ENCODE results near the gene EFCAB14. TPM values are rescaled to one million over a fixed set of nuclear protein-coding genes. Genes with fewer than 3 reads are reported as not detected.
"Not testable (repeated sequence)": the region's sequence is repeated elsewhere in the genome, so short reads cannot be mapped to it uniquely, and the experiment has no call there.

The EFCAB14 gene
- total RNA-seq, 1 donor from 2014 or later: 116 TPM

GRCh38 chr1:46659307-46659870 lies 59.5 kb downstream of the EFCAB14 start:
- H3K27ac ChIP-seq: no peak overlapping the region
- ATAC-seq (no peak), DNase-seq (no peak)
- H3K36me3 ChIP-seq: peaks cover 66% of the 10 kb centered on the region
- H3K4me1 ChIP-seq: no peaks in the 10 kb centered on the region
- H3K4me3 ChIP-seq: no peak overlapping the region
- no peak for TF ChIP-seq CTCF (IDR thresholded peaks at IDR 0.05)
- intact Hi-C loops (cut with DNase I): no loop called here
- no peaks in the 10 kb centered on the region for H3K27me3 ChIP-seq (ENCODE audit: low read depth)
- no peaks in the 10 kb centered on the region for H3K9me3 ChIP-seq

- Histone ChIP-seq H3K27ac (no peak overlapping the region), H3K4me1 (no peaks in the 10 kb centered on the region), H3K36me3 (peaks cover 69% of the 10 kb centered on the region), H3K9me3 (no peaks in the 10 kb centered on the region), H3K4me3 (no peak overlapping the region), H3K27me3 (ENCODE audit: low read depth) (no peaks in the 10 kb centered on the region)
- DNase-seq (no peak), ATAC-seq (no peak)
- intact Hi-C loops (cut with DNase I): no loop called here
- no peak for TF ChIP-seq CTCF (IDR thresholded peaks at IDR 0.05)
Observed at GRCh38 chr1:46657775-46658174, 61.1 kb downstream of the EFCAB14 start.

- DNase-seq (no peak), ATAC-seq (no peak)
- Histone ChIP-seq H3K9me3 (no peaks in the 10 kb centered on the region), H3K4me3 (no peak overlapping the region), H3K36me3 (peaks cover 74% of the 10 kb centered on the region), H3K4me1 (no peaks in the 10 kb centered on the region), H3K27me3 (ENCODE audit: low read depth) (no peaks in the 10 kb centered on the region), H3K27ac (no peak overlapping the region)
- intact Hi-C loops (cut with DNase I): no loop called here
- no peak for TF ChIP-seq CTCF (IDR thresholded peaks at IDR 0.05)
Observed at GRCh38 chr1:46656643-46657042, 62.3 kb downstream of the EFCAB14 start.

- no peak for ATAC-seq
- Histone ChIP-seq H3K9me3 (no peaks in the 10 kb centered on the region), H3K27me3 (ENCODE audit: low read depth) (no peaks in the 10 kb centered on the region), H3K27ac (no peak overlapping the region), H3K4me1 (no peaks in the 10 kb centered on the region), H3K4me3 (no peak overlapping the region), H3K36me3 (peaks cover 74% of the 10 kb centered on the region)
- DNase-seq: no peak
- intact Hi-C loops (cut with DNase I): no loop called here
- no peak for TF ChIP-seq CTCF (IDR thresholded peaks at IDR 0.05)
Observed at GRCh38 chr1:46655848-46656247, 63.1 kb downstream of the EFCAB14 start.

GRCh38 chr1:46654698-46655097 lies 64.2 kb downstream of the EFCAB14 start:
- H3K27ac ChIP-seq; ATAC-seq; H3K4me3 ChIP-seq; H3K27me3 ChIP-seq (ENCODE audit: low read depth); H3K4me1 ChIP-seq; H3K9me3 ChIP-seq; DNase-seq; intact Hi-C loops (cut with DNase I): not testable (repeated sequence)
- peaks cover 78% of the 10 kb centered on the region for H3K36me3 ChIP-seq

- no peak for ATAC-seq
- intact Hi-C loops (cut with DNase I): no loop called here
- Histone ChIP-seq H3K27me3 (ENCODE audit: low read depth) (no peaks in the 10 kb centered on the region), H3K27ac (no peak overlapping the region), H3K4me1 (no peaks in the 10 kb centered on the region), H3K36me3 (peaks cover 77% of the 10 kb centered on the region), H3K4me3 (no peak overlapping the region), H3K9me3 (no peaks in the 10 kb centered on the region)
- no peak for DNase-seq
- TF ChIP-seq CTCF (IDR thresholded peaks at IDR 0.05): no peak
Observed at GRCh38 chr1:46654012-46654411, 64.9 kb downstream of the EFCAB14 start.
